Activated CD4-positive, alpha-beta T cell treated with anti-CD3 and anti-CD28 coated beads for 24 hours (primary cell): ENCODE measurements around the gene KRT15.
"Not testable (repeated sequence)": the region's sequence is repeated elsewhere in the genome, so short reads cannot be mapped to it uniquely, and the experiment has no call there.

Source experiments
- DNase-seq, 2 donors: peaks; one replicate each; pipeline ENCODE4 v3.0.0-alpha.2; 2020; ENCODE audit warnings: low read depth in 2 of 2

KRT15 gene

GRCh38 chr17:41544491-41544892 lies 25.8 kb upstream of the KRT15 start:
- DNase-seq: no peak

DNA sequence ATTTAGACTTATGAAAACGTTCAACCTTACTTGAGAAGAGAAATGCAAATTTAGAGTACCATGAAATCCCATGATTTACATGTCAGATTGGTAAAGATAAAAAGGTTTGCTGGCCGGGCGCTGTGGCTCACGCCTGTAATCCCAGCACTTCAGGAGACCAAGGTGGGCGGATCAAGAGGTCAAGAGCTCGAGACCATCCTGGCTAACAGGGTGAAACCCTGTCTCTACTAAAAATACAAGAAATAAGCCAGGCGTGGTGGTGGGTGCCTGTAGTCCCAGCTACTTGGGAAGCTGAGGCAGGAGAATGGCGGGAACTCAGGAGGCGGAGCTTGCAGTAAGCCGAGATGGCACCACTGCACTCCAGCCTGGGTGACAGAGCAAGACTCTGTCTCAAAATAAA lies 24.1 kb upstream of the KRT15 start:
- DNase-seq: not testable (repeated sequence)

DNA sequence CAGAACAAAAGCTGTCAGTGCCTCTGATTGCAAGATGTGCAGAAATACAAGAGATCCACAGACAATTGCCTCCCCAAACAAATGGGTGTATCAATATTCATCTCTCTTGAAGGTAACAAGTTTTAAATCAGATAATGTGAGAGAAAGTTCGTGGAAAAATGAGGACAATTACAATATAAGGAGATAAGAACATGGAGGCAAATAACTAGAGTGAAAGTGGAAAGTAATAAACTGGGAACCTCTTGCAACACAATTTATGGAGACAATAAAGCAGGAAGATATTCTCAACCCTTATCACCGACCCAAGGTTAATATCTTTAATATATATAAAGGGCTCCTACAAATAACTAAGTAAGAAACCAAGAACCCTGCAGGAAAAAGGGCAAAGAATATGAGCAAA lies 23.7 kb upstream of the KRT15 start:
- no peak for DNase-seq

DNA sequence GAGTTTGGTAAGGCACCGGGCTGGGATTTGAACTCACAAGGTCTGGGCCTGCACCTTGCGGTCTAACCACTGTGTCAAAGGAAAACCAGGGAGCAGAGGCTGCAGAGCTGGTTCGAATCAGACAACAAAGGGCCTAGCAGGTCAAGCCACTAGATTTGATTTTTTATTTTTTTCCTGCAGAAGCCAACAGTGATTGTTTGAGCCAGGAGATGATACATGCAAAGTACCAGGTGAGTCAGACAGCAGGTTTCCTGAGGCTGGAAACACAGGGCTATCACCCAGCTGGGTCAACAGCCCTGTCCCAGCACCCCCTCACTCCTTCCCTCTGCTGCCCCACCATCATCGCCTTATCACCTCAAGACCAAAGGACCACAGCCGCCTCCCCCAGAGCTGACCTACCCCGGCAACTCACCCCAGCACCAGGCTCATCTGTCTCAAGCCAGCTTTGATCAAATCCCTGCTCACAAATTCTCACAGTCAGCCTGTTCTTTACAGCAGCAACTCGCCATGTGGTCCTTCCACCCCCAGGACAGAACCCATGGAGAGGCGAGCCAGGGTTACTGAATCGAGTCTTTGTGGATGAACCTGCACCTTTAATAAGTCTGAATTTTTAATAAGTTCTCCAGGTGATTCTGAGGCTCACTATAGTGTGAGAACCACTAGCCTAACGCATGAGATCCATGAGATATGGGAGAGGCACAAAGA lies 22.4 kb upstream of the KRT15 start:
- DNase-seq: no peak

DNA sequence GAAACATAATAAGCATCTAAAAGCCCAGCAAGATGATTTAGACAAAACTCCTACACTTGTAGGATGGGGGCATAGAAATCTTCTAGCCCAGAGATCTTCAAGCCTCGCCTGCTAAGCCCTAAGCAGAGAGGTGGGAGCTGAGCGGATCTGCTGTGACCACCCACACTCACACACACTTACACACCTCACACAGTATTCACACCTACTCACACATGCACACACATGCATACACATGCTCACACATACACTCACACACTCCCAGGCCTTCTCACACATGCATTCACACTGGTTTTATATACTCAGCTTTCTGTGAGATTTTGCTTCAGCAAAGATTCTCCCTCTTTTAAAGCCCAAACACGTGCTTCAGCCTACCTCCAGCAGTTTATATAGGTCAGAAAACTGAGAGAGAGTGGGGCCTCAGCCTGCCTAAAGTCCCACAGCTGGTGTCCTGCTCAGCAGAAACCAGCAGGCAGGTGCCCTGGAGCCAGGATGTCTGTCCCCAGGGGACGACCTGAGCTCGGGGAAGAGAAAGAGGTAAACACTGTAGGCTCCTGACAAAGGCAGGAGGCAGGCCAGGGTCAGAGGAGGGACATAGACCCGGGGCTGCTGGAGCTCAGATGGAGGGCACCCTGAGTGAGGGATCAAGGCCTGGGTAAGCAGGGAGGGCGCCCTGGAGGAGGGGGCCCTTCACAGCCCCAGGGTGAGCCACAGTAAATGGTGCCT lies 21.4 kb upstream of the KRT15 start:
- DNase-seq: no peak

- DNase-seq: no peak
Measured at GRCh38 chr17:41539071-41539492, 20.4 kb upstream of the KRT15 start.

GRCh38 chr17:41538565-41538991 lies 19.9 kb upstream of the KRT15 start:
- no peak for DNase-seq

DNA sequence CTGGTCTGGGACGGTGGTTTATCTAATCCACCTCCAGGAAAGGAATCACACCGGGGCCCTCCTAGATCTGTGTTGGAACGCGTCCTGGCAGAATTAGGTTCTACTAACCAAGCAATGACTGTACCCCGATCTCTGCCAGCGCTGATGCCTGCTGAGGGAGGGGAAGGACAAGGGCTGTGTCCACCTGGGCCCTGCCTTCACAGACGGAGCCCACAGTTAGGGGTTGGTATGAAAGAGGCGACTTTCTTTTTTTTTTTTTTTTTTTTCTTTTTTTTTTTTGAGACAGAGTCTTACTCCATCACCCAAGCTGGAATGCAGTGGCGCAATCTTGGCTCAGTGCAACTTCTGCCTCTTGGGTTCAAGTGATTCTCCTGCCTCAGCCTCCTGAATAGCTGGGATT lies 19.3 kb upstream of the KRT15 start:
- DNase-seq: no peak

DNA sequence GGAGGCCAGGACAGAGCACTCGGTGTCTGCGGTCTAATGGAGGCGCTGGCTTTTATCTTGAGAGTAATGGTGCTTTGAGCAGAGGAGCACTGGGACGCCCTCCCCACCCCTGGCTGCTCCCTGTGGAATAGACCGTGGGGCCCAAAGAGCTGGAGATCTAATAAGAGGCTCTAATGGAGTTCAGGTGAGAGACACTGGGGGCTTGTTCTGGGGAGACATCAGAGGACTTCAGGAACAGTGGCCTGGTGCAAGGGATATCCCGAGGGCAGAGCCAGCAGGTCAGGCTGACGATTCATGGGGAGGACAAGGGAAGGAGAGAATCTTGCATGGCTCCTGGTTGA lies 18.9 kb upstream of the KRT15 start:
- DNase-seq: no peak

- DNase-seq: no peak
Measured at GRCh38 chr17:41536741-41537613, 18.3 kb upstream of the KRT15 start.

GRCh38 chr17:41535764-41536481 lies 17.2 kb upstream of the KRT15 start:
- DNase-seq: no peak

- no peak for DNase-seq
Measured at GRCh38 chr17:41534899-41535546, 16.3 kb upstream of the KRT15 start.

GRCh38 chr17:41533613-41534012 lies 14.9 kb upstream of the KRT15 start:
- DNase-seq: no peak

DNA sequence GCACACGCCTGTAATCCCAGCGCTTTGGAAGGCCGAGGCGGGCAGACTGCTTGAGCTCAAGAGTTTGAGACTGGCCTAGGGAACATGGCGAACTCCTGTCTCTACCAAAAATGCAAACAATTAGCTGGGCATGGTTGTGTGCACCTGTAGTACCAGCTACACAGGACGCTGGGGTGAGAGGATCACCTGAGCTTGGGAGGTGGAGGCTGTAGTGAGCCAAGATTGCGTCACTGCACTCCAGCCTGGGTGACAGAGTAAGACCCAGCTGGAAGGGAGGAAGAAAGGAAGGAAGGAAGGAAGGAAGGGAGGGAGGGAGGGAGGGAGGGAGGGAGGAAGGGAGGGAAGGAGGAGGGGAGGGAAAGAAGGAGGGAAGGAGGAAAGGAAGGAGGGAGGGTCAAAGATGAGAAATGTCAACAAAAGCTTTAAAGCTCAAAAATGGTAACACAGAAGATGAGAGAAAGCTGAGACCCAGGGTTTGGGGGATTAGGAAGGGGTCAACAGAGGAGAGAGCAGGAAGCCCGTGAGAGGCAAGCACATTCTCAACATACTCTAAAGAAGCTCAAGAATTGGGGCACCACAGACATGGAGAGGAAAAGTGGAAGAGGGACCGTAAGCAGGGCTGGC lies 14.4 kb upstream of the KRT15 start:
- no peak for DNase-seq

- no peak for DNase-seq
Measured at GRCh38 chr17:41531993-41532392, 13.3 kb upstream of the KRT15 start.

GRCh38 chr17:41530062-41531048 lies 11.7 kb upstream of the KRT15 start:
- no peak for DNase-seq

- no peak for DNase-seq
Measured at GRCh38 chr17:41529491-41529915, 10.8 kb upstream of the KRT15 start.

GRCh38 chr17:41528959-41529353 lies 10.3 kb upstream of the KRT15 start:
- no peak for DNase-seq
